GM12865 (cell line): Measurements from ENCODE around the gene RALGAPA1.

Source experiments
- DNase-seq: peaks from one replicate; pipeline ENCODE4 v3.0.0; 2010; ENCODE audit warnings: low read depth
- H3K4me3 ChIP-seq: 2 replicates; pipeline ENCODE4 v1.5.1; 2011; ENCODE audit warnings: mild to moderate bottlenecking, low read depth, low read length, control low read depth
- TF ChIP-seq, protein P1 (sequence below): IDR thresholded peaks from 2 replicates; pipeline ENCODE4 v1.5.1; 2011; ENCODE audit warnings: low read length, control low read depth, low read depth, inconsistent platforms; ENCODE audit not compliant: insufficient read depth; ENCODE audit errors: missing control alignments

Gene RALGAPA1

DNA sequence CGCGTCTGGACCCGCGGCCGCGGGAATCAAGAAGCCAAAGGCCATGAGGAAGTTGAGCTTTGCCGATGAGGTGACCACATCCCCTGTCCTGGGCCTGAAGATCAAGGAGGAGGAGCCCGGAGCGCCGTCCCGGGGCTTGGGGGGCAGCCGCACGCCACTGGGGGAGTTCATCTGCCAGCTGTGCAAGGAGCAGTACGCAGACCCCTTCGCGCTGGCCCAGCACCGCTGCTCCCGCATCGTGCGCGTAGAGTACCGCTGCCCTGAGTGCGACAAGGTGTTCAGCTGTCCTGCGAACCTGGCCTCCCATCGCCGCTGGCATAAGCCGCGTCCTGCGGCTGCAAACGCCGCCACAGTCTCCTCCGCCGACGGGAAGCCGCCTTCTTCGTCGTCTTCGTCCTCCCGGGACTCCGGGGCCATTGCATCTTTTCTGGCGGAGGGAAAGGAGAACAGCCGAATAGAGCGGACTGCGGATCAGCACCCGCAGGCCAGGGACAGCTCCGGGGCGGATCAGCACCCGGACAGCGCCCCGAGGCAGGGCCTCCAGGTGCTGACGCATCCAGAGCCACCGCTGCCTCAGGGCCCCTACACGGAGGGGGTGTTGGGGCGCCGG is 274.1 kb downstream of the RALGAPA1 start:
- H3K4me3 ChIP-seq: peak overlapping the region; percentile 89; the same call in 1 of the 2 replicates
- TF ChIP-seq, protein P1, sequence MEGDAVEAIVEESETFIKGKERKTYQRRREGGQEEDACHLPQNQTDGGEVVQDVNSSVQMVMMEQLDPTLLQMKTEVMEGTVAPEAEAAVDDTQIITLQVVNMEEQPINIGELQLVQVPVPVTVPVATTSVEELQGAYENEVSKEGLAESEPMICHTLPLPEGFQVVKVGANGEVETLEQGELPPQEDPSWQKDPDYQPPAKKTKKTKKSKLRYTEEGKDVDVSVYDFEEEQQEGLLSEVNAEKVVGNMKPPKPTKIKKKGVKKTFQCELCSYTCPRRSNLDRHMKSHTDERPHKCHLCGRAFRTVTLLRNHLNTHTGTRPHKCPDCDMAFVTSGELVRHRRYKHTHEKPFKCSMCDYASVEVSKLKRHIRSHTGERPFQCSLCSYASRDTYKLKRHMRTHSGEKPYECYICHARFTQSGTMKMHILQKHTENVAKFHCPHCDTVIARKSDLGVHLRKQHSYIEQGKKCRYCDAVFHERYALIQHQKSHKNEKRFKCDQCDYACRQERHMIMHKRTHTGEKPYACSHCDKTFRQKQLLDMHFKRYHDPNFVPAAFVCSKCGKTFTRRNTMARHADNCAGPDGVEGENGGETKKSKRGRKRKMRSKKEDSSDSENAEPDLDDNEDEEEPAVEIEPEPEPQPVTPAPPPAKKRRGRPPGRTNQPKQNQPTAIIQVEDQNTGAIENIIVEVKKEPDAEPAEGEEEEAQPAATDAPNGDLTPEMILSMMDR: no peak
- peak; percentile 70 for DNase-seq

DNA sequence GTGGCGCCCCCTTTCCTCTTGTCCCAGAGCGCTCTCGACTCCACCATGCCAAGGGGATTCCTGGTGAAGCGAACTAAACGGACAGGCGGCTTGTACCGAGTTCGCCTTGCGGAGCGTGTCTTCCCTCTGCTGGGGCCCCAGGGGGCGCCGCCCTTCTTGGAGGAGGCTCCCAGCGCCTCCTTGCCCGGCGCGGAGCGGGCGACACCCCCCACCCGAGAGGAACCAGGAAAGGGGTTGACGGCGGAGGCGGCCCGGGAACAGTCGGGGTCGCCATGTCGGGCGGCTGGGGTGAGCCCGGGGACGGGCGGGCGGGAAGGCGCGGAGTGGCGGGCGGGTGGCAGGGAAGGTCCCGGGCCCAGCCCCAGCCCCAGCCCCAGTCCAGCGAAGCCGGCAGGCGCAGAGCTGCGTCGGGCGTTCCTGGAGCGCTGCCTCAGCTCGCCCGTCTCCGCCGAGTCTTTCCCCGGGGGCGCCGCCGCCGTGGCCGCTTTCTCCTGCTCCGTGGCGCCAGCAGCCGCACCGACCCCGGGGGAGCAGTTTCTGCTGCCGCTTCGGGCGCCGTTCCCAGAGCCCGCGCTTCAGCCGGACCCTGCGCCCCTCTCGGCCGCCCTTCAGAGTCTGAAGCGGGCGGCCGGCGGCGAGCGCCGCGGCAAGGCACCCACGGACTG is 274.8 kb downstream of the RALGAPA1 start:
- peak overlapping the region; percentile 89 for H3K4me3 ChIP-seq
- peak; percentile 28 for DNase-seq
- TF ChIP-seq, protein P1: peak; percentile 12

DNA sequence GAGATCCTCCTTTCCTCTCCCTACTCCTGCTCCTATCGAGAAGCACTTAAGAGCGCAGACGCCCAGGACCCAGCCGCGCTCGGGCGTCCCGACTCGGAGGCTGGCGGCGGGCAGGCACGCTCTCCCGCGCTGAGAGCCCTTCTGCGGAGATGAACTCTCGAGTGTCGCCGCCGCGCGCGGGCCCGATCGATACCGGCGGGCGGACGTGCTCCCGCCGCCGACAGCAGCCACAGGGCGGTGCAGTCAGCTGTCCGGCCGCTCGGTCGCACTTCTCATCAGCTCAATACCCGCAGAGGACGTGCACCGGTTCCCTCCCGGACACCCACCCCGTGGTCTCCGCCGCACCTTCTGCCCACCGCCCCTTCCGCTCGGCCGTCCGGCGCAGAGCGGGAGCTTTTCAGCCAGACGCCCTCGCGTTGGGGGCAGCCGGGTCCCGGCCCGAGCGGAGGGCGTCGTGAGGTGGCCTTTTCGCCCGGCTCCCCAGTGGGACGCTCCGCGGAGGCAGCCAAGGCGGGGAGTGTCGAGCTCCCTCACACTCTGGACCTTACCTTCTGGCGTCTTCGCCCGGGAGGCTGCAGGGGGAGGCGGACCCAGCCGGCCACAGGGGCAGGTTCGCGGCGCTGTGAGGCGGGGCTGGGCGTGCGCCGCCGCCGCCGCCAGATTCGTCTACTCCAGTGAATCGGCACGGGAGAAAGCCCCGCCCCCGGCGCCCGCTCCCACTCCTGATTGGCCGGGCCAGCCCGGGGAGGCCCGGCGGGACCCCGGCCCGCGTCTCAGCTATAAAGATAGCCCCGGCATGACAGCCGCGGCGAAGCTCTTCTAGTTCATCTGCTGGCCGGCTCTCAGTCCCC is 275.5 kb downstream of the RALGAPA1 start, which contains the start of gene INSM2:
Gene INSM2 (plus strand): TSS at position 808 of the 851 bp plus-strand sequence. CDS start 89 bp downstream, outside the sequence.
- TF ChIP-seq, protein P1: peak; percentile 19
- peak within 1 kb of the TSS; percentile 89 for H3K4me3 ChIP-seq
- peak; percentile 81 for DNase-seq

DNA sequence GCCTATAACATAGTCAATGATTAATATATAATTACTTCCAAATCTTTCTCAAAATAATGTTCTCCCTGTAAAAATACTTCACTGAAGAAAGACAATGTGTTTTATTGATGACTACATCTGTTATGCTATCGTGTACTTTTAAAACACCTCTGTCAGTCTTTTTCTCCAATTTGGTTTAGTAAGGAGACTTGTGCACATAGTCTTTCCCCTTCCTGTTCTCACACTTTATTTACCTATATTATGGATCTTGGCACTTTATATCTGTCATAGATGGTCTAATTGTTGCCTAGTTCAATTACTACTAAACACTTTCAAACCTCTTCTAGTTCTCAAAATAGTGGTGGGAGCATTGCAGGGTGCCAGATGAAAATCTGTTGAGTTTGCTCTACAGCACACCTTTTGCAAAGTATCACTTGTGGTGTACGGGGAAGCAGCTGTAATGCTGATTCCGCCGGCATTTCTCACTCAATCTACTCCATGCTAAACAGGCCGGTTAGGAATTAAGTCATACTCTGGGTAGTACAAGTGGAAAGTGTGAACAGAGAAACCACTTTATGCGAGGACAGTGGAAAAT is 276.2 kb downstream of the RALGAPA1 start:
- DNase-seq: no peak
- TF ChIP-seq, protein P1: no peak
- H3K4me3 ChIP-seq: peak overlapping the region; percentile 89

DNA sequence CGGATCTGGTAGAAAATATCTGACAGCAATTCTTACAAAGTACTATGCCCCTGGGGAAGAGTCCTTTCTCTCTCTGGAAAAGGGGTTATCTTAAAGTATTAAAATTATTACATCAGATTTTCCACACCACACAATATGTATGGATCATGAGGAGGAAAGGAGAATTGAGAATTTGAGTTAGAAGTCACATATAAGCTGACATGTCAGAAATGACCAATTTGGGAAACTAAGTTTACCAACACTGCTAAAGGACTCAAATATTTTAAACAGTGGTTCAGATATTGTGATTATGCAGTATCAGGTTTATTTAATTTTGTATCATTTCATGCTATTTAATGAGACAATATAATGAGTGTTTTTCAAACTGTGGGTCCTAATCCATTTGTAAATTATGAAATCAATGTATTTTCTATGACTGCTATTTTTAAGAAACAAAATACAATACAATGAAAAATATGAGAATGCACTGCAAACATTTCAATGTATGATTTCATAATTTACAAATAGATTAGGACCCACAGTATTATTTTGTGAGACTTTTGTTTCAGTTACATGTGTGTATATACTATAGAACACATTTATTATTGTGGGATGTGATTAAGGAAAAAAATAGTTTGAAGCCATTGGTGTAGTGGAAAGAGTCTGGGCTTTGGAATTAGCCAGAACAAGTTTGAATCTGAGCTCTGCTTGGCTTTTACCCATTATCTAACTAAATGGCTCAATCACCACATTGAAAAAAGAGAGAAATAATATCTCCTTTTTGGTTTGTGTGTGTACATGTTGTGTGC is 276.9 kb downstream of the RALGAPA1 start:
- DNase-seq: no peak
- H3K4me3 ChIP-seq: no peak overlapping the region
- TF ChIP-seq, protein P1: no peak

DNA sequence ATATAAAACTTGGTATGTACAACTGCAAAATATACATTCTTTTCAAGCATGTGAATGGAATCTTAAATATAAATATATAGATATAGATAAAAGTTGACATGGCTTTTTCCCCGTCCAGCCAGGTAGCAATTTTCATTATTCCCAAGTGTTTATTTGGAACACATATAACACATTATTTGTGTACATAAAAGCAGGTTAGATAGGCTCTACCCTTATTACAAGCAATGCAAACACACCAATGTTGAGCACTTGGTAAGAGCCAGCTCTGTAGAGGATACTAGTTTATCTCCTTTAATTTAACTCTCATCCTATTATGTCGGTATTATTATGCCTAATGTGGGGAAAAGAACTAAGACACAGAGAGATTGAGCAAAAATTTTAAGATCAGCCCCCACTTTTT is 282.1 kb downstream of the RALGAPA1 start:
- H3K4me3 ChIP-seq: no peak overlapping the region
- no peak for DNase-seq
- TF ChIP-seq, protein P1: no peak
